Ishikawa (cell line): Measurements from ENCODE around the gene TAF1A.

ENCODE experiments used
- CEBPB ChIP-seq: IDR thresholded peaks from 2 replicates; pipeline ENCODE4 v1.6.1; 2012
- CREB1 ChIP-seq: IDR thresholded peaks from 2 replicates; pipeline ENCODE4 v1.6.1; 2012; ENCODE audit warnings: low read depth
- EGR1 ChIP-seq: IDR thresholded peaks from 2 replicates; pipeline ENCODE4 v1.6.1; 2012
- EP300 ChIP-seq: IDR thresholded peaks from 2 replicates; pipeline ENCODE4 v1.6.1; 2012; ENCODE audit warnings: borderline replicate concordance
- FOXM1 ChIP-seq: IDR thresholded peaks from 2 replicates; pipeline ENCODE4 v1.6.1; 2012; ENCODE audit warnings: low read depth, borderline replicate concordance
- NFIC ChIP-seq: IDR thresholded peaks from 2 replicates; pipeline ENCODE4 v1.6.1; 2012
- RAD21 ChIP-seq: IDR thresholded peaks from 2 replicates; pipeline ENCODE4 v1.6.1; 2012; ENCODE audit warnings: low read depth
- REST ChIP-seq: IDR thresholded peaks from 2 replicates; pipeline ENCODE4 v1.6.1; 2012; ENCODE audit warnings: low read depth, mild to moderate bottlenecking
- TAF1 ChIP-seq: IDR thresholded peaks from 2 replicates; pipeline ENCODE4 v1.6.1; 2012; ENCODE audit warnings: low read depth, mild to moderate bottlenecking
- TCF12 ChIP-seq: IDR thresholded peaks from 2 replicates; pipeline ENCODE4 v1.6.1; 2012; ENCODE audit warnings: low read depth
- TEAD4 ChIP-seq: IDR thresholded peaks from 2 replicates; pipeline ENCODE4 v1.6.1; 2012
- YY1 ChIP-seq: IDR thresholded peaks from 2 replicates; pipeline ENCODE4 v1.6.1; 2012; ENCODE audit warnings: low read depth
- ZBTB7A ChIP-seq: IDR thresholded peaks from 2 replicates; pipeline ENCODE4 v1.6.1; 2012; ENCODE audit warnings: low read depth
- TF ChIP-seq, protein P1 (sequence below): IDR thresholded peaks from 2 replicates; pipeline ENCODE4 v1.6.1; 2012
- TF ChIP-seq, protein P2 (sequence below): IDR thresholded peaks from 2 replicates; pipeline ENCODE4 v1.6.1; 2012

Gene TAF1A

GRCh38 chr1:222589462-222590302 is at the start of gene TAF1A:
TSS of gene TAF1A (minus strand) at chr1:222589933.
- TF ChIP-seq YY1: peak; percentile 11; the same call in 1 of the 2 replicates
- TF ChIP-seq ZBTB7A: no peak
- no peak for TF ChIP-seq FOXM1
- no peak for TF ChIP-seq REST
- TF ChIP-seq, protein P1, sequence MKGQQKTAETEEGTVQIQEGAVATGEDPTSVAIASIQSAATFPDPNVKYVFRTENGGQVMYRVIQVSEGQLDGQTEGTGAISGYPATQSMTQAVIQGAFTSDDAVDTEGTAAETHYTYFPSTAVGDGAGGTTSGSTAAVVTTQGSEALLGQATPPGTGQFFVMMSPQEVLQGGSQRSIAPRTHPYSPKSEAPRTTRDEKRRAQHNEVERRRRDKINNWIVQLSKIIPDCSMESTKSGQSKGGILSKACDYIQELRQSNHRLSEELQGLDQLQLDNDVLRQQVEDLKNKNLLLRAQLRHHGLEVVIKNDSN: no peak
- TF ChIP-seq NFIC: no peak
- TF ChIP-seq, protein P2, sequence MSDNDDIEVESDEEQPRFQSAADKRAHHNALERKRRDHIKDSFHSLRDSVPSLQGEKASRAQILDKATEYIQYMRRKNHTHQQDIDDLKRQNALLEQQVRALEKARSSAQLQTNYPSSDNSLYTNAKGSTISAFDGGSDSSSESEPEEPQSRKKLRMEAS: no peak
- no peak for TF ChIP-seq RAD21
- TF ChIP-seq TAF1: peak; percentile 56
- TF ChIP-seq EP300: no peak
- TF ChIP-seq TCF12: 0 out of 2 replicates have a peak, but pooled peaks have one; percentile 30
- TF ChIP-seq EGR1: no peak
- TF ChIP-seq TEAD4: no peak
- no peak for TF ChIP-seq CREB1
- no peak for TF ChIP-seq CEBPB

DNA sequence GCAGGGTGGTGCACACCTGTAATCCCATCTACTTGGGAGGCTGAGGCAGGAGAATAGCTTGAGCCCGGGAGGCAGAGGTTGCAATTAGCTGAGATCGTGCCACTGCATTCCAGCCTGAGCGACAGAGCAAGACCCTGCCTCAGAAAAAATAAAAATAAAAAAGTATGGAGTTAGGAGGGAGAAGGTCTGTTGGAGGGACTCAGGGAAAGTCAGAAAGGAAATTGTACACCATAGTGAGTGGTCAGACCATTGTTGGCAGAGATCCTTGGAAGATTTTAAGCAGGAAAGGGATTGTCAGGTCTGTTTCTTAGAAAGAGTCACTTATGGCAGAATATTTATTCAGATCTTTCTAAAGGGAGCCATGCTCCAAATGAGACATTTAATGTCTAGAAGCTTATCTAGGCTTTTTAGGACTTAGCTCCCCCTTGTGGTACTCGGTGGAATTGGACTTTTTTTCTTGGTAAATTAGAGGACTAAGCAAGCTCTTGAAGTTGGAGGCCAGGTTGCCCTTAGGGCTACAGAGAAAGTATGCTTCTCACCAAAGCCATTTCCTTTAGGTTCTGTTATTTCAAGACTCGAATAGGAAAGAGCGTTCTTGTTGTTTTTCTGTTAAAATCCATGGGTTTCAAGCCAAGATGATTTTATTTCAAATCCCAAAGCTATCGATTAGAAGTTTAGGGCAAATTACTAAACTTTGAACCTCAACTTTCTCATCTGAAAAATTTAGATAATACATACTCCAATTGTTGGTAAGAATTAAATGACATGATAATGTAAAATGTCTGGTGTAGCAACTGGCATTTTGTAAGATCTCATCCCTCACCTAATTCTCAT is 44.7 kb upstream of the TAF1A start:
- TF ChIP-seq RAD21 (peak; percentile 71), EGR1 (no peak)

DNA sequence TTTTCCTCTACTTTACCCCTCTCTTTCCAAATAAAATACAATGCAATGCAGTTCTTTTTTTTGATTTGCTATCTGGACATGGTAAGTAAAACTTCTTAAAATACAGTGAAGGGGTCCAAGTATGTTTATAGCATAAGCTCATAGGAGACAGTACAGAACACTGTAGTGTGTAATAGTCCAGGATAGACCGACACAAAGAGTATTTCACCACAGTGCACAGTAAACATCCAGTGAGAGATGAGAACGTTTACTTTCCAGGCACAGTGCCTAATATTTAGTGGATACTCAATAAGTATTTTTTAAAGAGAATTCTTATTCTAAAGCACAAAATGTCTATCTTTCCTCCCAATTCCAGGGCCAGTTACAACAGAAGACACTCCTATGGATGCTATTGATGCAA is 43.0 kb upstream of the TAF1A start:
- TF ChIP-seq RAD21 (no peak), TAF1 (no peak), REST (no peak), CREB1 (no peak), YY1 (no peak), TCF12 (no peak), ZBTB7A (no peak), NFIC (no peak), CEBPB (no peak), EP300 (no peak), FOXM1 (no peak), TEAD4 (no peak), EGR1 (no peak)
- TF ChIP-seq, protein P2: no peak
- TF ChIP-seq, protein P1: no peak

GRCh38 chr1:222631611-222632208 is 42.0 kb upstream of the TAF1A start:
- TF ChIP-seq ZBTB7A (no peak), EP300 (no peak)
- TF ChIP-seq, protein P1: no peak
- TF ChIP-seq, protein P2: no peak
